Calu3 (cell line): ENCODE data around the gene HNRNPH3. TPM values are rescaled to one million over a fixed set of nuclear protein-coding genes. Genes with fewer than 3 reads are reported as not detected.
A peak's percentile ranks its signal among the peaks of the same experiment; 100 is the strongest.

ENCODE experiments used
- BruUV-seq: library from RNA; stranded (reverse); fragments of 400-500 nt; replicated peaks from 2 replicates; lab custom pipeline; 2021; lab: Mats Ljungman, UMichigan
- CTCF ChIA-PET: fragments of 300-600 bp; sonication (Branson Sonifier 250); formaldehyde crosslinking; loops from one replicate; lab custom pipeline; 2022; ENCODE audit warnings: antibody characterized with exemption; lab: Charles Lee
- DNase-seq: peaks from one replicate; pipeline ENCODE4 v3.0.0; 2022
- H3K27ac Mint-ChIP-seq: one replicate; pipeline ENCODE4 v1.8.0; 2022; ENCODE audit warnings: mixed read lengths; ENCODE audit not compliant: unreplicated experiment
- H3K27me3 Mint-ChIP-seq: one replicate; pipeline ENCODE4 v1.8.0; 2022; ENCODE audit warnings: mixed read lengths; ENCODE audit not compliant: unreplicated experiment
- H3K36me3 Mint-ChIP-seq: one replicate; pipeline ENCODE4 v1.8.0; 2022; ENCODE audit warnings: mild to moderate bottlenecking, moderate library complexity, mixed read lengths; ENCODE audit not compliant: insufficient read depth, unreplicated experiment
- H3K4me1 Mint-ChIP-seq: one replicate; pipeline ENCODE4 v1.8.0; 2022; ENCODE audit warnings: mild to moderate bottlenecking, low read depth, mixed read lengths; ENCODE audit not compliant: unreplicated experiment
- H3K4me3 Mint-ChIP-seq: one replicate; pipeline ENCODE4 v1.8.0; 2022; ENCODE audit warnings: mild to moderate bottlenecking, low read depth, moderate library complexity, mixed read lengths; ENCODE audit not compliant: unreplicated experiment
- H3K9me3 Mint-ChIP-seq: one replicate; pipeline ENCODE4 v1.8.0; 2022; ENCODE audit warnings: low read depth, mixed read lengths; ENCODE audit not compliant: unreplicated experiment
- CTCF ChIP-seq: fragments of 200-600 bp; IDR thresholded peaks from one replicate; pipeline ENCODE4 v1.8.0; 2022; ENCODE audit warnings: antibody characterized with exemption; ENCODE audit not compliant: unreplicated experiment
- intact Hi-C: fragments of 100-400 bp; cut with micrococcal nuclease; formaldehyde crosslinking; loops from one replicate; pipeline ENCODE4 v1.10.0; 2022; ENCODE audit not compliant: unreplicated experiment
- total RNA-seq: library from RNA; stranded (reverse); gene quantifications from 2 replicates; pipeline ENCODE4 v1.2.3, GENCODE V29; 2022

HNRNPH3 gene
- total RNA-seq, 1 experiment from 2014 or later, result 184 TPM

- no peak for TF ChIP-seq CTCF
- H3K36me3 Mint-ChIP-seq, result no peaks in the 10 kb centered on the region
- no peak for DNase-seq
- H3K4me3 Mint-ChIP-seq, result no peak overlapping the region
- no peaks in the 10 kb centered on the region for H3K9me3 Mint-ChIP-seq
- no TSS peak for BruUV-seq
- CTCF ChIA-PET, result no interaction called here
- no peak overlapping the region for H3K27ac Mint-ChIP-seq
- no peaks in the 10 kb centered on the region for H3K27me3 Mint-ChIP-seq
- H3K4me1 Mint-ChIP-seq, result no peaks in the 10 kb centered on the region
- intact Hi-C loops, result no loop called here
These were observed 41.1 kb upstream of the HNRNPH3 start for GRCh38 chr10:68290736-68291135.

GRCh38 chr10:68296843-68297663, 34.8 kb upstream of the HNRNPH3 start:
- Mint-ChIP-seq H3K36me3 (no peaks in the 10 kb centered on the region), H3K4me1 (peaks cover 6% of the 10 kb centered on the region), H3K27me3 (no peaks in the 10 kb centered on the region), H3K4me3 (no peak overlapping the region), H3K27ac (no peak overlapping the region), H3K9me3 (no peaks in the 10 kb centered on the region)
- no peak for TF ChIP-seq CTCF
- CTCF ChIA-PET, result no interaction called here
- BruUV-seq, result no TSS peak
- intact Hi-C loops, result no loop called here
- no peak for DNase-seq

- Mint-ChIP-seq H3K27me3 (no peaks in the 10 kb centered on the region), H3K4me3 (no peak overlapping the region), H3K36me3 (no peaks in the 10 kb centered on the region), H3K27ac (no peak overlapping the region), H3K9me3 (no peaks in the 10 kb centered on the region), H3K4me1 (peaks cover 26% of the 10 kb centered on the region)
- CTCF ChIA-PET, result interaction anchor here (0.7 to 3.0 kb wide), 6 partner anchors 30 to 446 kb away, joined by 3 to 51 read pairs (median 4); partner anchors contain the start of gene HNRNPH3
- DNase-seq, result no peak
- TF ChIP-seq CTCF, result no peak
- intact Hi-C loops, result loop anchor here (5.0 kb wide), 1 partner anchor 444 kb away; no protein-coding TSS in a partner anchor
- no TSS peak for BruUV-seq
These were observed 30.6 kb upstream of the HNRNPH3 start for GRCh38 chr10:68301301-68301700.

- TF ChIP-seq CTCF, result peak; percentile 24
- DNase-seq, result peak; percentile 16
- no TSS peak for BruUV-seq
- CTCF ChIA-PET, result interaction anchor here (0.7 to 3.0 kb wide), 6 partner anchors 30 to 447 kb away, joined by 3 to 51 read pairs (median 4); partner anchors contain the start of gene HNRNPH3
- intact Hi-C loops, result loop anchor here (1.0 to 5.0 kb wide), 3 partner anchors 90 to 445 kb away; no protein-coding TSS in a partner anchor
- Mint-ChIP-seq H3K27me3 (no peaks in the 10 kb centered on the region), H3K4me3 (no peak overlapping the region), H3K4me1 (peaks cover 31% of the 10 kb centered on the region), H3K36me3 (no peaks in the 10 kb centered on the region), H3K9me3 (no peaks in the 10 kb centered on the region), H3K27ac (no peak overlapping the region)
These were observed 29.9 kb upstream of the HNRNPH3 start for GRCh38 chr10:68301790-68302502.
